Occipital lobe (tissue), 2 donors: ENCODE data around the gene GRM5. TPM values are rescaled to one million over a fixed set of nuclear protein-coding genes. Genes with fewer than 3 reads are reported as not detected.

Experiments
- DNase-seq: peaks from one replicate; lab custom pipeline; 2025; lab: John Stamatoyannopoulos, UW
- total RNA-seq: library from RNA; depleted of rRNA; stranded (reverse); fragments of >200 nt; gene quantifications from one replicate; pipeline ENCODE4 v1.2.3, GENCODE V29; 2014

GRM5 gene
- total RNA-seq, 1 donor from 2014 or later: 175 TPM

DNA sequence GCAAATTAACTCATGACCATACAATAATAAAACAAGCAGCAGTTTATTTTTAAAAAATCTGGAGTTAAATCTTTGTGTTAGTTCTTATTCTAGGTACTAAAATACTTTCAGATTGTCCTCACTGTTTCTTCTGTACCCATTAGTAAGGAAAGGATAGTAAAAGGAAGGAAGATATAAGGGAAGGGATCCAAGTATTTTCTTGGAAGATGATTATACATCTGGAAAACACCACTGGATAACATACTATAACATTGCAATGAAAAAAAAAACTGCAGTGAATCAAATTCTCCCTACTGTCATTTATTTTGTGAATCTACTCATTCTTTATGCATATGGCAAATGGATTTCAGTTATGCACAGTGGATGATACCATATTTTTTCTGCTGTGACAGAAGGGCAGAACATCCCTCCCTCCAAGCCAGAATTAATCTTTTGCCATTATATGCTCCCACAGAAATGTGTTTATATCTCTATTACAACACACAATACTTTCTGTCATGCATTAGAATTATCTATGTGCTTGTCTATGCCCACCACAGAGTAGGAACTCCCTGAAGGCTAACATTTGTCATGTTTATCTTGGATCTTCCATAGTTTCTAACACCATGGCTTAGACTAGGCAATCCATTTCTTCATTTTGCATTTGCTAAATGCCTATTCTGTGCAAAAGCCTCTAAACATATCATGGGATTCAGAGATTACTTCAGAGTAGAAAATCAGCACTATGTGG is 446.0 kb downstream of the GRM5 start:
- no peak for DNase-seq

- DNase-seq: no peak
Observed at GRCh38 chr11:88619071-88619425, 446.7 kb downstream of the GRM5 start.

- no peak for DNase-seq
Observed at GRCh38 chr11:88618327-88619070, 447.3 kb downstream of the GRM5 start.

- no peak for DNase-seq
Observed at GRCh38 chr11:88617226-88617625, 448.6 kb downstream of the GRM5 start.

GRCh38 chr11:88604260-88604659 is 461.5 kb downstream of the GRM5 start:
- DNase-seq: no peak

DNA sequence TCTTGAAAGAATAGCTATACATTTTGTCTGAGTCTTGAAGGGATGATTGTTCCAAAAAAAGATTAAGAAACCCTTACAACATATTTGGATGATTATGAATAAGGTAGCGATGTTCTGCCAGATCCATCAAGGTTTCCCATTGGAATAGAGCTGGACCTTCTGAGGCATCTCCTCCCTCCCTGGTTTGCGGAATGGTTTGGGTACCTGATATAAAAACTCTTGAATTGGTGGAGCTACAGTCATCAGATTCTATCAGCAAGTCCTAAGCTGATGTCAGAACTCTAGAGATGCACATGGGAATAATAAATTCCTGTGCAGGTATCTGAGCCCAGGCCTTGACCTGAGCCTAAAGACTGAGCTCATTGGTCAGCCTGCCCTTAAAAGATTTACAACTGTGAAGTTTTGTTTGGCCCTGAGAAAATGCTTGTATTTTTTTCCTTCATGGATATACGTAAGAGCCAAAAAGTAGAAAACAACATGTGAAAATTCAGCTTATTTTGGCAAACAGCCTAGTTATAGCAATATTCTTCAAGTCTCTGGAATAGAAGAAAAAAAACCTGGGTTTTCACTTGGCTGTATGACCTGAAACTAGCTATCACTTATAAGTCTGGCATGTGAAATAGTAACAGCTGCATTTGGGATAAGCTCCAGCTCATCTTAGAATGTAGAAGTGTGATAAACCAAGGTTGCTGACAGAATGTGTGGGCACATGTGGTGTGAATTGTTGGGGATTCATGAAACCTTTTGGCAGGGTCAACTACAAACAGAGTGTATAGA is 462.5 kb downstream of the GRM5 start:
- no peak for DNase-seq

- no peak for DNase-seq
Observed at GRCh38 chr11:88597387-88597786, 468.4 kb downstream of the GRM5 start.

- DNase-seq: no peak
Observed at GRCh38 chr11:88596786-88597185, 469.0 kb downstream of the GRM5 start.

- DNase-seq: no peak
Observed at GRCh38 chr11:88594274-88594950, 471.4 kb downstream of the GRM5 start.

DNA sequence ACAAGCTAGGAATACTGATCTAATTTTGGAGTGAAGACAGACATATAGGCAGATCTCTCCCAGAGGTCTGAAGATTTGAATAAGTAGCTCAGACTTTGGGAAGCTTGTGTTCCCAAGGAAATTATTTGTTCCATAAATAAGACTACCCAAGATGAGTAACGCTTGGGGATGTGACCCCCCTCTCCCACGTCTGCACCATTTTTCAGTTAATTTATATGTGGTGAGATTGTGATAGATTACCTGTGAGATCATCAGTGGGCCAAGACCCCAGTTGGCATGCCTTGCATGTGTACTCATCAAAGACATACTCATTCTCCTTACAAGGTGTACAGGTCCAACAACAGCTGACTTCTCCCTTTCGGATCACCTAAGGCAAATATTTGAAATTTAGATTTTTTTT is 475.4 kb downstream of the GRM5 start:
- DNase-seq: no peak

GRCh38 chr11:88583251-88583650 is 482.5 kb downstream of the GRM5 start:
- no peak for DNase-seq

- DNase-seq: no peak
Observed at GRCh38 chr11:88579466-88579865, 486.3 kb downstream of the GRM5 start.

DNA sequence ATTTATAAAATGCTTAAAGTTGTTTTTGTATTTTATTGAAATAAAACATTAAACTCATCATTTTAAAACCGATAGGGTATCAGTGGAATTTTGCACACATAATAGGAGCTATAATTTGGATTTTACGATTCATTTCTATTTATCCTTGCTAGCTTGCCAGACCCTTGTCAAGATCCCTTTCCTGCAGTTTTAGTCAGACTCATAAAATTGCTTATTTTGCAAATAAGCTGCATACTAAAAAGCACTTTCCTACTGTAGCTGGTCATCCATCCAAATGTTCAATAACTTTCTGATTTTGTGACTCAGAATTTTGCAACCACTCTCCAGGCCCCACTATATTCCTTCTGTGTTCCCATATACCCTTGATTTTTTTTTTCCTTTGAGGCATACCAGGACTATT is 489.0 kb downstream of the GRM5 start:
- DNase-seq: no peak

GRCh38 chr11:88575916-88576315 is 489.9 kb downstream of the GRM5 start:
- no peak for DNase-seq

DNA sequence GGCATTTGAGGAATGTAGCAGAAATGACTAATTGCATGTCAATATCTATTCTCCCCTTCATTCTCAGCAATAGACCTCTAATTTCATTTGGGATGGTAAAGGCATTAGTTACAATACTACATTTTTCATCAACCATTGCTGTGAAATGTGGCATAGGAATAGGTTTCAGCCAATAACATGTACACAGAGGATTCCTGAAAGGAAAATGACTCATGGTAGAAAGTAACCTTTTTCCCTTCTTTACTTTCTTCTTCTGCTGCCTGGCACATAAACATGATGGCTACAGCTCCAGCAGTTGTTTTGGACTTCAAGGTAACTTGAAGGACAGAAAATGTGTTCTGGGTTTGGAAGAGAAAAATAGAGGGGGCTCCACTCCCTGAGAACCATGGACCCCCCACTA is 496.4 kb downstream of the GRM5 start:
- no peak for DNase-seq

DNA sequence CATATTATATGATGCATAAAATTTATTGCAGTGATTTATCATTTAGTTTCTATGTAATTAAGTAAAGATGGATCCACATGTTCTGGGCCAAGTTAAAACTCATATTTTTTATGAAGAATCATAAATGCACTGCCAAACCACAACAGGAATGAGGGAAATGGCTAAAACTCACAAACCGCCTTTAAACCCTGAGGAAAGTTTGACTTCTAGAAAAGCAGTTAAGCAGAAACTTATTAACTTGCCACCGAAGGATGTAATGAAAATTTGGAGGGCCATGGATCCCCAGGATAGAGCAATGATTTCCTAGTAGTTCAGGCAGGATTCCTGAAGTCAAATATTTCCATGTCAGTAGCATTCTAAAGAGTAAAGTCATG is 510.0 kb downstream of the GRM5 start:
- no peak for DNase-seq

DNA sequence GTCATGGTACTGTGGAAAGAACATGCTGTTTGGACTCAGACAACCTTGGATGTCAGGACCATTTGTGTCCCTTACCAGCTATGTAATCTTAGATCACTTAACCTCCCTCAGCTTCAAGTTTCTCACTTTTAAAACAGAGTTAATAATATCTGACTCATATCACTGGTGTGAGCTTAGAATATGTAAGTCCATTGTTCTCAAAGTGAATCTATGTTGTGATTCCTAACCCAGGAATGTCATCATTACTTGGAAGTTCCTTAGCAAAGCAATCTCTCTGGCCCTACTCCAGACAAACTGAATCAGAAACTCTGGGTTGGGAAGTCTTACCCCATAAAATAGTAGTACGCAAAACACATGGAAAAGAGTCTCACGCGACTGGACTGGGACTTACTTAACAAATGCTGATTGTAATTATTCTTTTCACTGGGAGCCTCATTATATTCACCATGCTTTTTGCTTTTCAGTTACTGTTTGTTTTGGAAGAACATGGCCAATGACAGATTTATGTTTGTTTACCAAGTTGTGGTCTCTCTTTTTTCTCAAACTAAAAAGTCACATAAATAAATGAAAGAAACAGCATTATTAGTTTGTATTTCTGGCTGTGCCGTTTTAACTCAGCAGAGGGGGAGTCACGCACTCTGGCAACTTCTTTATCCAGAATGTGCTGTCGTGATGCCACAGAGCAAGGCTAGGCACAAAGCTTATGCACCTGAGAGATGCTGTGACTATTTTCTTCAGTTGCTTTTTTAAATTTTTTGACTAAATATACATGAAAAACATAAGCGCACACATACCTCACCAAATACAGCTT is 510.6 kb downstream of the GRM5 start:
- DNase-seq: no peak

GRCh38 chr11:88553204-88553603 is 512.6 kb downstream of the GRM5 start:
- no peak for DNase-seq

DNA sequence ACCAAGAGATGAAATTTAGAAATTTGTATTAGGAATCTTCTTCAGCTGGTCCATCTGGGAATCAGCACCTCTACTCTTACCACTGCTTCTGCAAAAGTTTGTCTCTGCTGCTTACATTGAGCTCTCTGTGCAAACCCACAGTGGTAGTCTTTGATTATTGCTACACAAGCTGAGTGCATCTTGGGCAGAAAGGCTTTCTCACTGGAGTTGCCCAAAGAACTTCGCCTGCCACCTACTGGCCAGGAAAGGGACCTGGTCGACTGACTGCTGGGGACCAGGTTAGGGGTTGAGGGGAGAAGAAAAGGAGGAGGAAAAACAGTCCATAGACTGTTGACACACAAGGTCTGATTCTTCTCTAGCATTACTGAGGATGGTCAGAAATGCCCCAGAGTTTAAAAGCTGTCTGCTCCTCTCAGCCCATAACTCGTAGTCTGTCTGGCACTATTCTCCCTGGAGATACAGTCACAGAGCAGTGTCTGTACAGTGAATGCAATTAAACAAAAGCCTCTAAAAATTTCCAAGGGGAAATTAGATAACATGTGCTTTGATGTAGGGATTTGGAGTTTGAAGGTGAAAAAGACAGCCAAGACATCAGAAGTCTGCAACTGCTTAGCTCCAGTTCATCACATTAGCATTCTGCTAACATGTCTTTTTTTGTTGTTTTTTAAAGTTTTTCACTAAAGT is 513.3 kb downstream of the GRM5 start:
- no peak for DNase-seq

DNA sequence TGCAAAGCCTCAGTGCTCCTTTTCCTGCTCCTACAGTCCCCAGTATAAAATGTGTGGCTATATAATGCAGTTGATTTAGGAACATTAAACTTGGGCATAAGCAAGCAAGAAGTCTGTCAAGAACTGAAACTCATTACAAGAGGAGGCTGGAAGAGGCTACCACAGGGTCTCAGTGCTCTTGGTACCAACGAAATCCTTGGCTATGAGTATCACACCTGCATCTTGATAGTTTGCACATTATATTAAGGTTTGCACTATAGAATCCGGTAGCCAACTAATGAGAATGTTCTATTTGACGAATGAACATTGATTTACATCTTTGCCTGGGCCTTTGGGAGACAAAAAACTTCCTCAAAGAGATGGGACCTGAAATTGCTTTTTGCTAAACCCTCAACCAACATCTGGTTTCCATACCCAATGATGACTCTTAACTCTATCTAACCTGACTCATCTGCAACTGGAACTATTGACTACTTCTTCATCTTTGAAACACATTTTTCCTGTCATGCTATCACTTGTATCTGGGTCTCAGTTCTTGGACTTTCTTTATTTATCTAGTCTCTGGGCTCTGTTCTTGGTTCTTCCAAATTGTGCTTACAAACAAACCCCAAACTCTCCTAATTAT is 521.0 kb downstream of the GRM5 start:
- no peak for DNase-seq
